Activated CD4-positive, alpha-beta T cell treated with anti-CD3 and anti-CD28 coated beads, Interleukin-2, amount 10 ng/mL, durations not matched to agents 24 days and 14 days (primary cell): Measurements from ENCODE around the gene ADM. TPM values are rescaled to one million over a fixed set of nuclear protein-coding genes. Genes with fewer than 3 reads are reported as not detected.
A peak's percentile ranks its signal among the peaks of the same experiment; 100 is the strongest.

ENCODE experiments used
- DNase-seq: peaks from one replicate; pipeline ENCODE4 v3.0.0; 2022
- H3K27ac Mint-ChIP-seq: one replicate; pipeline ENCODE4 v1.8.0; 2022; ENCODE audit warnings: mild to moderate bottlenecking, mixed read lengths
- H3K27me3 Mint-ChIP-seq: one replicate; pipeline ENCODE4 v1.8.0; 2022; ENCODE audit warnings: mixed read lengths
- H3K36me3 Mint-ChIP-seq: one replicate; pipeline ENCODE4 v1.8.0; 2022; ENCODE audit warnings: low read depth, mild to moderate bottlenecking, mixed read lengths
- H3K4me1 Mint-ChIP-seq: one replicate; pipeline ENCODE4 v1.8.0; 2021; ENCODE audit warnings: mixed read lengths
- H3K4me3 Mint-ChIP-seq: one replicate; pipeline ENCODE4 v1.8.0; 2022; ENCODE audit warnings: mild to moderate bottlenecking, moderate library complexity, mixed read lengths
- H3K9me3 Mint-ChIP-seq: one replicate; pipeline ENCODE4 v1.8.0; 2021; ENCODE audit warnings: mixed read lengths
- intact Hi-C: fragments of 100-400 bp; cut with micrococcal nuclease; formaldehyde crosslinking; loops from one replicate; pipeline ENCODE4 v1.15.1; 2023
- total RNA-seq: library from RNA; stranded (reverse); gene quantifications from 2 replicates; pipeline ENCODE4 v1.2.3, GENCODE V29; 2022

ADM gene
- total RNA-seq, 1 donor from 2014 or later, result 7.4 TPM

GRCh38 chr11:10310301-10310841, 5.5 kb downstream of the ADM start:
- peaks cover 30% of the 10 kb centered on the region for H3K27me3 Mint-ChIP-seq
- peaks cover 3% of the 10 kb centered on the region for H3K36me3 Mint-ChIP-seq
- peak overlapping the region; percentile 67 for H3K27ac Mint-ChIP-seq
- peaks cover 39% of the 10 kb centered on the region for H3K4me1 Mint-ChIP-seq
- no peak for DNase-seq
- H3K4me3 Mint-ChIP-seq, result no peak overlapping the region
- intact Hi-C loops, result no loop called here
- no peaks in the 10 kb centered on the region for H3K9me3 Mint-ChIP-seq

- no peaks in the 10 kb centered on the region for H3K9me3 Mint-ChIP-seq
- peaks cover 28% of the 10 kb centered on the region for H3K4me1 Mint-ChIP-seq
- H3K36me3 Mint-ChIP-seq, result peaks cover 2% of the 10 kb centered on the region
- intact Hi-C loops, result no loop called here
- no peak overlapping the region for H3K27ac Mint-ChIP-seq
- no peak for DNase-seq
- H3K27me3 Mint-ChIP-seq, result peaks cover 24% of the 10 kb centered on the region
- H3K4me3 Mint-ChIP-seq, result no peak overlapping the region
These were observed 6.9 kb downstream of the ADM start for GRCh38 chr11:10311802-10312201.

DNA sequence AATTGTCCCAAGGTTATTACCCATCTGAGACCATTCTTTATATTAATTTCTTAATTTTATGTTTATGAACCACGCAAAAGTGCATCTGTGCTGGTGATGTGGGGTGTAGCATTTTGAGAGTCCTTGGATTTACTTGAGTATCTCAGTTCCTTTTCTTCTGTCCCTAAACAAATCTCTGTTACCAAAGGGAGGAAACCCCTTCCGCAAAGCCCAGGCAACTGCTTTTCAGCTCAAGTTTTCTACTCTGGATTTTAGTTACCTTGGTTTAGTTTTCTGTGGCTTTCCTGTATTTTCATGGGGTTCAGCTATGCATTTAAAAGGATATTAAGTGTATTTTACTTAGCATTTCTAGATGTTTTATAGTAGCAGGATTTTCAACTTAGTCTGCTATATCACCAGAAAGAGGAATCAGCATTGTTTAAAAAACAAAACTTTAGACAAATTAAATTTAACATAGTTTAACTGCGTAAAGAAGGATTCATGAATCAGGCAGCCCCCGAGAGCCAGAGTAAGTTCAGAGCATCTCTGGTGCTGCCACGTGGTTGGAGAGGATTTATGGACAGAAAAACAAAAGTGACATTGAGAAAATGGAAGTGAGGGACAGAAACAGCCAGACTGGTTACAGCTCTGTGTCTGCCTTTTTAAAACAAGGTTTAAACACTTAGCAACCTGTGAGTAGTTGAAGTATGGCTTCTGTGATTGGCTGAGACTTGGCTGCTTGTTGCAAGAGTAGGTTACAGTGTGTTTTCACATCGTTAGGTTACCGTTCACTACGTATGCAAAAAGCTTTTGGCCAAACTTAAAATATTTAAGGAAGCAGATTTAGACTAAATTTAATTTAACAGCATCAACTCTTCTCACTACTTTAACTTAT, 9.6 kb downstream of the ADM start:
- no peaks in the 10 kb centered on the region for H3K36me3 Mint-ChIP-seq
- peaks cover 25% of the 10 kb centered on the region for H3K4me1 Mint-ChIP-seq
- H3K27ac Mint-ChIP-seq, result no peak overlapping the region
- DNase-seq, result peak; percentile 83
- peaks cover 20% of the 10 kb centered on the region for H3K27me3 Mint-ChIP-seq
- H3K4me3 Mint-ChIP-seq, result no peak overlapping the region
- no peaks in the 10 kb centered on the region for H3K9me3 Mint-ChIP-seq
- intact Hi-C loops, result no loop called here

- Mint-ChIP-seq H3K4me3 (no peak overlapping the region), H3K36me3 (no peaks in the 10 kb centered on the region), H3K9me3 (no peaks in the 10 kb centered on the region), H3K27me3 (peaks cover 18% of the 10 kb centered on the region), H3K4me1 (peaks cover 22% of the 10 kb centered on the region), H3K27ac (no peak overlapping the region)
- DNase-seq, result no peak
- intact Hi-C loops, result no loop called here
These were observed 10.2 kb downstream of the ADM start for GRCh38 chr11:10315083-10315482.

DNA sequence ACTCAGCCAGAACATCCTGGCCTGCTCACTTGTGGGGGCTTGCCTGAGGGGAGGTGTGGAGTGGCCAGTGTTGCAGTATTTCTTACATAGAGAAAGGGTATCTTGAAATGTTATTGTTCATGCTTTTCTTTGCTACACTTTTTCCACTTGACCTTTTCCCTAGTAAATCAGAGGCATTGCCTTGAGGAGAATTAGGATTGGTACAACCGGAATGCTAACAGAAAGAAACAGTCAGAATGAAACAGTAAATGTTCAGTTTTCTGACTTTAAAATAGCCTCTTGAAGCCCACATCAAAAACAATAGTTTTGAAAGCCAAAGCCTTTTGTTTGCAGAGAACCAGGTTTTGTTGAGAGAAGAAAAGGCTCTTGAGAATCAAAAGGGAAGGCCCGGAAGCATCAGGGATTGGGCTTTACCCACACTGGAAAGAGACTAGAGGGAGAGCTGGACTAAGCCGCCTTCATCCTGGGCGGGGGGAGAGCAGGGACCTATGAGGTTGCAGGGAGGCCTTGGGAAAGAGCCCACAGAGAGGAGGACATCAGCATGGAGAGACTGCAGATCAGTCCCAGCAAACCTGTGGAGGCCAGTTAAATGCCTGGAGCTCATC, 12.4 kb downstream of the ADM start:
- no peak overlapping the region for H3K27ac Mint-ChIP-seq
- no peaks in the 10 kb centered on the region for H3K36me3 Mint-ChIP-seq
- intact Hi-C loops, result no loop called here
- DNase-seq, result no peak
- H3K4me1 Mint-ChIP-seq, result peaks cover 22% of the 10 kb centered on the region
- no peaks in the 10 kb centered on the region for H3K9me3 Mint-ChIP-seq
- peaks cover 10% of the 10 kb centered on the region for H3K27me3 Mint-ChIP-seq
- no peak overlapping the region for H3K4me3 Mint-ChIP-seq

GRCh38 chr11:10317776-10318526, 13.1 kb downstream of the ADM start:
- H3K9me3 Mint-ChIP-seq, result no peaks in the 10 kb centered on the region

GRCh38 chr11:10318527-10318802, 13.6 kb downstream of the ADM start:
- no peak for DNase-seq
- intact Hi-C loops, result no loop called here
- Mint-ChIP-seq H3K4me1 (peaks cover 34% of the 10 kb centered on the region), H3K4me3 (no peak overlapping the region), H3K27me3 (peaks cover 8% of the 10 kb centered on the region), H3K27ac (no peak overlapping the region), H3K36me3 (no peaks in the 10 kb centered on the region), H3K9me3 (no peaks in the 10 kb centered on the region)

More at GRCh38 chr11:10317776-10318526, 13.1 kb downstream of the ADM start:
- no peak for DNase-seq
- Mint-ChIP-seq H3K4me1 (peaks cover 29% of the 10 kb centered on the region), H3K4me3 (no peak overlapping the region), H3K36me3 (no peaks in the 10 kb centered on the region), H3K27ac (no peak overlapping the region), H3K27me3 (peaks cover 7% of the 10 kb centered on the region)
- intact Hi-C loops, result no loop called here

GRCh38 chr11:10319702-10320558, 15.1 kb downstream of the ADM start:
- Mint-ChIP-seq H3K27ac (no peak overlapping the region), H3K4me1 (peaks cover 32% of the 10 kb centered on the region), H3K9me3 (no peaks in the 10 kb centered on the region), H3K36me3 (no peaks in the 10 kb centered on the region), H3K27me3 (peaks cover 10% of the 10 kb centered on the region), H3K4me3 (no peak overlapping the region)
- no peak for DNase-seq
- intact Hi-C loops, result loop anchor here (5.0 to 10.0 kb wide), 3 partner anchors 245 to 458 kb away; no protein-coding TSS in a partner anchor

- intact Hi-C loops, result loop anchor here (5.0 to 10.0 kb wide), 3 partner anchors 246 to 459 kb away; no protein-coding TSS in a partner anchor
- Mint-ChIP-seq H3K27me3 (peaks cover 14% of the 10 kb centered on the region), H3K27ac (no peak overlapping the region), H3K9me3 (no peaks in the 10 kb centered on the region), H3K4me1 (peaks cover 30% of the 10 kb centered on the region), H3K36me3 (no peaks in the 10 kb centered on the region), H3K4me3 (no peak overlapping the region)
- DNase-seq, result no peak
These were observed 16.0 kb downstream of the ADM start for GRCh38 chr11:10320736-10321465.

DNA sequence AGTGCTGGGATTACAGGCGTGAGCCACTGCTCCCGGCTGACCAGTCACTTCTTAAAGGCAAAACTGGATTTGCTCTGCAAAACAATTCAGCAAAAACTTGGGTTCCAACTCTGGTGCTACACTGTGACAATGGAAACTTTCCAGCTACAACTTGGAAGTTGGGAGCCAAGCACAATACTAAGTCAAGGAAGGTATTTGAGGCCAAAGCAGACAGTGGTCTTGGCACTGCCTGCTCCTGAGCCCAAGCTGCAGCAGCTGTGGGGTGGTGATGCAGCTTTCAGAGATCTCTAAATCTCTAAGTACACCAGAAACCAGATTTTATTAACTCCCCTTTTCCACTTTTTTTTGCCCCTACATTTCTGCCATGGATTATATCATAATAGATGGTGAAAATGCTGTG, 17.5 kb downstream of the ADM start:
- Mint-ChIP-seq H3K9me3 (no peaks in the 10 kb centered on the region), H3K4me3 (peak overlapping the region; percentile 62), H3K27me3 (peaks cover 13% of the 10 kb centered on the region), H3K27ac (peak overlapping the region; percentile 94), H3K36me3 (no peaks in the 10 kb centered on the region), H3K4me1 (peaks cover 28% of the 10 kb centered on the region)
- no peak for DNase-seq
- intact Hi-C loops, result loop anchor here (5.0 to 10.0 kb wide), 3 partner anchors 248 to 460 kb away; no protein-coding TSS in a partner anchor

- Mint-ChIP-seq H3K4me3 (peak overlapping the region; percentile 62), H3K9me3 (no peaks in the 10 kb centered on the region), H3K27me3 (peaks cover 13% of the 10 kb centered on the region), H3K36me3 (no peaks in the 10 kb centered on the region), H3K27ac (peak overlapping the region; percentile 94), H3K4me1 (peaks cover 21% of the 10 kb centered on the region)
- intact Hi-C loops, result loop anchor here (1.0 to 10.0 kb wide), 7 partner anchors 16 to 710 kb away; no protein-coding TSS in a partner anchor
- DNase-seq, result peak; percentile 85
These were observed 18.2 kb downstream of the ADM start for GRCh38 chr11:10322830-10323792.

DNA sequence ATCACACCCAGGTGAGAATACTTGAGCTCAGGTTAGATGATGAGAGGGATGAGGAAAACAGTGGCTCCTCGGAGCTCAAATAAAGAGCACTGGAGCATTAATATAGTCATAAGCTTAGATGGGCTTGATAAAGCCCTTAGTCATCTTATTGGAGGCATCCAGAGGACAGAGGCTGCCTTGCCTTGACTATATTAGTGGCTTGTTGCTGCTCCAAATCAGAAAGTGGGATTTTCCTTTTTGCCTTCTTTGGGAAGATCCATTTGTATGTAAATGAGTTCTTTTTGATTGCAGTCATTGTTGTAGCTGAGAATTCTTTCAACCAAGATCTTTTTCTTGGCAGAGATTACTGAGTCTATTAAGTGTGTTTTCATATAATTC, 18.9 kb downstream of the ADM start:
- H3K9me3 Mint-ChIP-seq, result no peaks in the 10 kb centered on the region
- peaks cover 17% of the 10 kb centered on the region for H3K4me1 Mint-ChIP-seq
- H3K27me3 Mint-ChIP-seq, result peaks cover 13% of the 10 kb centered on the region
- H3K27ac Mint-ChIP-seq, result no peak overlapping the region
- intact Hi-C loops, result loop anchor here (1.0 to 10.0 kb wide), 7 partner anchors 16 to 710 kb away; no protein-coding TSS in a partner anchor
- no peak for DNase-seq
- no peaks in the 10 kb centered on the region for H3K36me3 Mint-ChIP-seq
- H3K4me3 Mint-ChIP-seq, result no peak overlapping the region
